ENCODE measurements around the gene PLD1. TPM values are rescaled to one million over a fixed set of nuclear protein-coding genes. Genes with fewer than 3 reads are reported as not detected.

PLD1 gene
- total and polyA plus RNA-seq, 2 of the 8 experiments (the other 6 are each of a cell fraction or from before 2014, with no cell fraction given), result 1.2 to 2.6 TPM

DNA sequence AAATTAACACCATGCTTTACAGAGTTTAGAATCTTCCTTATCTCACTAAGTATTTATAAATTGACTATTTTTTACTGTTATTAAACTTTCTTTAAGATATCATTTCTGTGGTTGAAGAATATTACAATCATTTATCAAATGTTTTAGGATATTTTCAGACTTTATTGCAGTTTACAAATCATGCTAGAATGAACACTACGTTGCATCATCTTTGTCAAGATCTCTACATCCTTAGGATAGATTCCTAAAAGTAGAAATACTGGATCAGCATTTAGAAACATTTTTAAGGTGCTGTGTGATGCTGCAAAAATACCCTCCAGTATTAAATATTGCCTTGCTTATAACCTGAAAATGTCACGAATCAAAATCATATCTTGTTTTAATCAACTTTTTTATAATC is 2.5 kb upstream of the PLD1 start:
- no peaks in the 10 kb centered on the region for H3K79me1 ChIP-seq (ENCODE audit: low read depth, low read length)
- H3K14ac ChIP-seq (ENCODE audit: insufficient read length), result no peak overlapping the region
- no peaks in the 10 kb centered on the region; a peak in 2 of 7 replicates for H3K4me1 ChIP-seq (replicated peaks in 1 of 4; ENCODE audit: control insufficient read depth in 3 of 4, insufficient read depth in 4 of 4, low read length in 3 of 4)
- H2BK12ac ChIP-seq (ENCODE audit: low read depth, low read length), result no peak overlapping the region
- H3K27ac ChIP-seq (ENCODE audit: low read depth, low read length), result no peak overlapping the region
- H2BK15ac ChIP-seq (ENCODE audit: low read length), result no peak overlapping the region
- no peak overlapping the region for H2BK120ac ChIP-seq (replicated peaks; ENCODE audit: low read depth, low read length)
- no peak overlapping the region for H3K4me3 ChIP-seq (ENCODE audit: extremely low read depth in 1 of 4, insufficient read depth in 2 of 4, low read depth in 3 of 4, low read length in 4 of 4)
- H3K23ac ChIP-seq (ENCODE audit: insufficient read length), result no peak overlapping the region
- H3K79me2 ChIP-seq (ENCODE audit: control insufficient read depth in 1 of 2, insufficient read depth in 2 of 2, low read length in 2 of 2), result no peaks in the 10 kb centered on the region
- no peak for FAIRE-seq
- no peak overlapping the region for H4K91ac ChIP-seq (replicated peaks; ENCODE audit: insufficient read length, low read length)
- no peaks in the 10 kb centered on the region for H4K20me1 ChIP-seq (replicated peaks in 1 of 2; ENCODE audit: control insufficient read depth in 1 of 2, insufficient read depth in 2 of 2, low read length in 2 of 2)
- peaks cover 7% of the 10 kb centered on the region; the same call in 1 of the 2 replicates for H3K23me2 ChIP-seq (ENCODE audit: low read depth, low read length)
- no peak overlapping the region for H3K4ac ChIP-seq (replicated peaks; ENCODE audit: insufficient read length, low read depth, low read length)
- CTCF ChIA-PET (ENCODE audit: partially characterized antibody), result interaction anchor here (1.1 kb wide), 1 partner anchor 18 kb away, joined by 3 read pairs; no protein-coding TSS in a partner anchor
- H3K27me3 ChIP-seq (replicated peaks in 1 of 4; ENCODE audit: control insufficient read depth in 3 of 4, extremely low read depth in 1 of 4, insufficient read depth in 3 of 4, low read length in 3 of 4), result peaks cover 4 to 31% (median 23%) of the 10 kb centered on the region in 4 experiments
- no peak for DNase-seq (ENCODE audit: low read depth in 1 of 2, low spot score in 2 of 2)
- no peak overlapping the region for H4K8ac ChIP-seq (ENCODE audit: extremely low read depth, insufficient read depth, low read length)
- H2BK20ac ChIP-seq (ENCODE audit: low read length), result no peak overlapping the region
- no peak overlapping the region for H3K56ac ChIP-seq (replicated peaks; ENCODE audit: insufficient read length, low read depth, low read length)
- no peaks in the 10 kb centered on the region for H3K9me3 ChIP-seq (ENCODE audit: insufficient read depth in 2 of 2, low read depth in 1 of 2, low read length in 1 of 2)
- no peak overlapping the region for H3K9ac ChIP-seq (replicated peaks in 1 of 4; ENCODE audit: extremely low read depth in 1 of 4, low read depth in 3 of 4, low read length in 3 of 4)
- H3K4me2 ChIP-seq (ENCODE audit: insufficient read depth in 1 of 2, low read depth in 2 of 2, low read length in 2 of 2), result no peak overlapping the region
- no peak overlapping the region for H3K18ac ChIP-seq (ENCODE audit: extremely low read depth, low read length)
- POLR2A ChIA-PET (ENCODE audit: partially characterized antibody), result no interaction called here
- no peak overlapping the region for H2AK5ac ChIP-seq (ENCODE audit: low read depth, low read length)
- 86% methylated on average over 2 of the region's 2 CpGs; no CpG with 5 or more reads in 1 of the 2 experiments for WGBS, 2 experiments (ENCODE audit: extremely low coverage in 1 of 2, insufficient coverage in 1 of 2, insufficient read length in 1 of 2, insufficient replicate concordance in 2 of 2, low coverage in 1 of 2, low lambda C conversion rate in 2 of 2, missing lambda C conversion rate in 1 of 2)
- no peaks in the 10 kb centered on the region for H3K36me3 ChIP-seq (ENCODE audit: control insufficient read depth in 2 of 4, insufficient read depth in 4 of 4, low read length in 3 of 4)
- TF ChIP-seq ASH2L (IDR thresholded peaks at IDR 0.05; ENCODE audit: low read length) (no peak), SP4 (IDR thresholded peaks at IDR 0.05; ENCODE audit: low read length) (no peak), TCF12 (IDR thresholded peaks at IDR 0.05; ENCODE audit: low read depth, low read length) (no peak), POLR2AphosphoS5 (IDR thresholded peaks at IDR 0.05; ENCODE audit: low read depth, low read length) (no peak), SIRT6 (IDR thresholded peaks at IDR 0.05; ENCODE audit: low read length) (no peak), SRF (IDR thresholded peaks at IDR 0.05; ENCODE audit: low read depth, low read length) (no peak), EP300 (IDR thresholded peaks at IDR 0.05; ENCODE audit: borderline replicate concordance in 1 of 2, low read depth in 2 of 2, low read length in 2 of 2) (no peak), SP2 (IDR thresholded peaks at IDR 0.05; ENCODE audit: low read length) (no peak), KDM1A (IDR thresholded peaks at IDR 0.05; ENCODE audit: borderline replicate concordance, low read length) (no peak), CTBP2 (IDR thresholded peaks at IDR 0.05; ENCODE audit: borderline replicate concordance, insufficient read depth, insufficient read length, low read length) (no peak), JUND (IDR thresholded peaks at IDR 0.05; ENCODE audit: low read length) (no peak), BRCA1 (IDR thresholded peaks at IDR 0.05; ENCODE audit: low read depth, low read length) (no peak), RBBP5 (IDR thresholded peaks at IDR 0.05; ENCODE audit: borderline replicate concordance, low read depth, low read length) (no peak), PHF8 (conservative IDR thresholded peaks at IDR 0.05; ENCODE audit: low read depth, low read length) (no peak)
- TF ChIP-seq, protein P1, sequence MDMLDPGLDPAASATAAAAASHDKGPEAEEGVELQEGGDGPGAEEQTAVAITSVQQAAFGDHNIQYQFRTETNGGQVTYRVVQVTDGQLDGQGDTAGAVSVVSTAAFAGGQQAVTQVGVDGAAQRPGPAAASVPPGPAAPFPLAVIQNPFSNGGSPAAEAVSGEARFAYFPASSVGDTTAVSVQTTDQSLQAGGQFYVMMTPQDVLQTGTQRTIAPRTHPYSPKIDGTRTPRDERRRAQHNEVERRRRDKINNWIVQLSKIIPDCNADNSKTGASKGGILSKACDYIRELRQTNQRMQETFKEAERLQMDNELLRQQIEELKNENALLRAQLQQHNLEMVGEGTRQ (IDR thresholded peaks at IDR 0.05; ENCODE audit: low read length), result no peak
- H2AFZ ChIP-seq (ENCODE audit: low read length), result no peak overlapping the region
- H4K5ac ChIP-seq (ENCODE audit: insufficient read length, low read depth, low read length), result no peak overlapping the region
- no peak overlapping the region for H2BK5ac ChIP-seq (ENCODE audit: low read depth, low read length)

Data from H1 (cell line).